Adrenal gland (tissue), 5 donors: ENCODE results near the gene PRKCH.

Source experiments
- CTCF ChIP-seq, 6 experiments: fragments of 450-650 bp in 4 of 6; fragments of 200-600 bp in 2 of 6; sonication (generic) in 1 of 6; IDR thresholded peaks; 1 replicate in 5 of 6; 2 replicates in 1 of 6; pipeline versions ENCODE4 v1.5.1 to v1.8.0; 2016 to 2021; ENCODE audit warnings: antibody characterized with exemption in 6 of 6, mild to moderate bottlenecking in 2 of 6, moderate library complexity in 1 of 6
- POLR2A ChIP-seq, 2 donors: fragments of 450-650 bp; IDR thresholded peaks; one replicate each; pipeline ENCODE4 v1.6.1; 2017; ENCODE audit warnings: antibody characterized with exemption in 2 of 2, mild to moderate bottlenecking in 2 of 2, moderate library complexity in 1 of 2
- donor health status: DM: no; HTN: no; CAD: no.

DNA sequence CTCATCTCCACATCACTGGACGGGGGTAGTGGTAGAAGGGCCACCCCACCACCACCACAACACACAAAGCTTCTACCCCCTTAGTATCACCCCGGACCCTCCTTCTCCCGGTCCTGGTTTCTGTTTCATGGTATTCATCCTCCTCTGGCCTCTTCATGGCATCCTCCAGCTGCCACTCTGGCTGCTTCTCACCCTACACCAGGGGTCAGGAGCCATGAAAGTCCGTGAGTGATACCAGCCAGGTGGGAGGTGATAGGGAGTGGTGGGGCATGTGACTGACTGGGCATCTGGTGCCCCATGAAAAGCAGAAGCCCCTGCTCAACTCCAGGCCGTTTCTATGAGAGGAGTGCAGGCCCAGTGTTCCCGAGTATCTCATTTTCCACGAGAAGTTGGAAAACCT is 222.6 kb downstream of the PRKCH start:
- TF ChIP-seq CTCF (IDR thresholded peaks at IDR 0.05) (no peak), POLR2A (IDR thresholded peaks at IDR 0.05) (no peak)
